HepG2 (cell line): ENCODE measurements around the gene PTGDR. TPM values are rescaled to one million over a fixed set of nuclear protein-coding genes. Genes with fewer than 3 reads are reported as not detected.

Source experiments
- CCDC6 ChIP-seq: sonication (generic); formaldehyde crosslinking; IDR thresholded peaks from 2 replicates; pipeline ENCODE4 v1.8.1; 2022; ENCODE audit warnings: mild to moderate bottlenecking, missing genetic modification reagents, moderate library complexity
- HHEX ChIP-seq: IDR thresholded peaks from 2 replicates; pipeline ENCODE4 v1.6.1; 2016; ENCODE audit warnings: control low read depth
- MBNL3 ChIP-seq: fragments of 250-450 bp; sonication (Bioruptor Pico); conservative IDR thresholded peaks from 2 replicates; pipeline ENCODE4 v1.8.0; 2022; ENCODE audit warnings: mild to moderate bottlenecking, inconsistent platforms
- NCOA2 ChIP-seq: sonication (generic); formaldehyde crosslinking; IDR thresholded peaks from 2 replicates; pipeline ENCODE4 v1.8.0; 2022; ENCODE audit warnings: inconsistent platforms
- PAX8 ChIP-seq: sonication (generic); formaldehyde crosslinking; IDR thresholded peaks from 2 replicates; pipeline ENCODE4 v1.8.0; 2022; ENCODE audit warnings: mild to moderate bottlenecking, missing genetic modification reagents, borderline replicate concordance
- PTBP1 ChIP-seq: fragments of 200-400 bp; formaldehyde crosslinking; IDR thresholded peaks from 2 replicates; pipeline ENCODE4 v1.6.1; 2018; ENCODE audit warnings: low read length, low read depth; ENCODE audit not compliant: poor library complexity, severe bottlenecking
- RAD21 ChIP-seq: fragments of 450-650 bp; formaldehyde crosslinking; IDR thresholded peaks from 2 replicates; pipeline ENCODE4 v1.5.0; 2020; ENCODE audit warnings: mild to moderate bottlenecking
- RFX3 ChIP-seq: IDR thresholded peaks from 2 replicates; pipeline ENCODE4 v1.6.1; 2016; ENCODE audit warnings: missing biosample characterization, missing genetic modification reagents
- SIN3B ChIP-seq: fragments of 150-350 bp; IDR thresholded peaks from 2 replicates; pipeline ENCODE4 v1.6.1; 2014; ENCODE audit warnings: low read length
- SNAI1 ChIP-seq: sonication (generic); formaldehyde crosslinking; IDR thresholded peaks from 2 replicates; pipeline ENCODE4 v1.5.0; 2020; ENCODE audit warnings: mild to moderate bottlenecking, missing genetic modification reagents, borderline replicate concordance
- SOX6 ChIP-seq, 2 experiments: fragments of 450-650 bp in 1 of 2; sonication (generic) in 1 of 2; formaldehyde crosslinking in 1 of 2; IDR thresholded peaks; 2 replicates each; pipeline versions ENCODE4 v1.4.0 to v1.6.1; 2017 to 2020; ENCODE audit warnings: antibody characterized with exemption in 1 of 2, mild to moderate bottlenecking in 1 of 2, missing genetic modification reagents in 1 of 2
- TBX2 ChIP-seq: sonication (generic); formaldehyde crosslinking; IDR thresholded peaks from 2 replicates; pipeline ENCODE4 v1.5.0; 2020; ENCODE audit warnings: missing genetic modification reagents, mild to moderate bottlenecking, borderline replicate concordance
- ZNF205 ChIP-seq: IDR thresholded peaks from 2 replicates; pipeline ENCODE4 v1.6.1; 2018; ENCODE audit warnings: missing biosample characterization, missing genetic modification reagents
- ZNF501 ChIP-seq: sonication (generic); formaldehyde crosslinking; IDR thresholded peaks from 2 replicates; pipeline ENCODE4 v1.5.1; 2020; ENCODE audit warnings: mild to moderate bottlenecking, moderate library complexity, missing genetic modification reagents
- ZNF879 ChIP-seq: sonication (generic); formaldehyde crosslinking; IDR thresholded peaks from 2 replicates; pipeline ENCODE4 v1.8.1; 2023; ENCODE audit warnings: missing genetic modification reagents
- polyA plus RNA-seq, 8 experiments: library from polyadenylated mRNA; depleted of rRNA in 3 of 8; stranded (reverse) in 7 of 8; unstranded in 1 of 8; fragments of >200 nt; fragmentation: Illumina TruSeq in 4 of 8; extraction: Trizol in 4 of 8; gene quantifications; 2 replicates each; pipeline versions ENCODE4 v1.2.1 to v1.2.3, GENCODE V29; 2011 to 2016; ENCODE audit warnings: low read depth in 4 of 8, missing spikeins in 1 of 8, mixed read lengths in 1 of 8; ENCODE audit not compliant: insufficient read depth in 1 of 8
- total RNA-seq, 5 experiments: library from RNA; depleted of rRNA; stranded (reverse); fragments of >200 nt; fragmentation: Illumina TruSeq; extraction: Trizol; gene quantifications; 2 replicates each; pipeline ENCODE4 v1.2.3, GENCODE V29; 2016; ENCODE audit warnings: low read depth in 1 of 5
- TF ChIP-seq, protein P1 (sequence below): sonication (generic); formaldehyde crosslinking; IDR thresholded peaks from 2 replicates; pipeline ENCODE4 v1.5.0; 2020; ENCODE audit warnings: missing genetic modification reagents, mild to moderate bottlenecking, borderline replicate concordance
- TF ChIP-seq, protein P2 (sequence below): IDR thresholded peaks from 2 replicates; pipeline ENCODE4 v1.6.1; 2016; ENCODE audit warnings: missing compliant biosample characterization, missing genetic modification reagents, borderline replicate concordance
- TF ChIP-seq, protein P3 (sequence below): IDR thresholded peaks from 2 replicates; pipeline ENCODE4 v1.6.1; 2012; ENCODE audit warnings: low read depth, low read length, improper control_type of control experiment
- TF ChIP-seq, protein P4 (sequence below): sonication (generic); formaldehyde crosslinking; IDR thresholded peaks from 2 replicates; pipeline ENCODE4 v1.5.1; 2020; ENCODE audit warnings: mild to moderate bottlenecking, missing genetic modification reagents
- TF ChIP-seq, protein P5 (sequence below): sonication (generic); formaldehyde crosslinking; IDR thresholded peaks from 2 replicates; pipeline ENCODE4 v1.4.0; 2020; ENCODE audit warnings: missing genetic modification reagents
- TF ChIP-seq, protein P6 (sequence below): sonication (generic); formaldehyde crosslinking; IDR thresholded peaks from 2 replicates; pipeline ENCODE4 v1.4.0; 2020; ENCODE audit warnings: missing genetic modification reagents; ENCODE audit errors: not compliant biosample characterization

PTGDR gene
- total and polyA plus RNA-seq, 2 of the 13 experiments (the other 11 are each of a cell fraction or from before 2014, with no cell fraction given): not detected

DNA sequence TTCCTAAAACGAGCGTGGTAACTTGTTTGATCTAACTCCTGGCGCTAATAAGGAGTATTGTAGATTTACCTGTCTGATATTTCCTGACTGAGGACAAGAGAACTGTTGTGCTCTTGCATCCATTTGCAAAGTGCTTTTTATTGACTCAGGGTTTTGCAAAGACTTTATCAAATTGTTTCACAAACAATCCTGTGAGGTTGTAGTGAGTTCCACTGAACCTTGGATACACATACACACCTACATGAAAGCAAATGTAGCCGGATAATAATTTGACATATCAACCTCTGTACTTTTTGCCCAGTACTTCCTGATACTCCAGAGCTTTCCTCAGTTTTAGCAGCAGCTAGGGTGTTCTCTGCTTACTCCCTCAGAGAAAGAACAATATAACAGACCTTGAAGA is 39.9 kb downstream of the PTGDR start (continued):
- TF ChIP-seq, protein P1, sequence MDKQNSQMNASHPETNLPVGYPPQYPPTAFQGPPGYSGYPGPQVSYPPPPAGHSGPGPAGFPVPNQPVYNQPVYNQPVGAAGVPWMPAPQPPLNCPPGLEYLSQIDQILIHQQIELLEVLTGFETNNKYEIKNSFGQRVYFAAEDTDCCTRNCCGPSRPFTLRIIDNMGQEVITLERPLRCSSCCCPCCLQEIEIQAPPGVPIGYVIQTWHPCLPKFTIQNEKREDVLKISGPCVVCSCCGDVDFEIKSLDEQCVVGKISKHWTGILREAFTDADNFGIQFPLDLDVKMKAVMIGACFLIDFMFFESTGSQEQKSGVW (CRISPR knock-in tag): no peak
- TF ChIP-seq CCDC6 (CRISPR knock-in tag): no peak
- TF ChIP-seq SOX6 (IDR thresholded peaks at IDR 0.05): no peak
- TF ChIP-seq SOX6 (CRISPR knock-in tag; IDR thresholded peaks at IDR 0.05): peak; percentile 46; the same call in 1 of the 2 replicates
- TF ChIP-seq RFX3 (CRISPR knock-in tag): no peak
- TF ChIP-seq, protein P2, sequence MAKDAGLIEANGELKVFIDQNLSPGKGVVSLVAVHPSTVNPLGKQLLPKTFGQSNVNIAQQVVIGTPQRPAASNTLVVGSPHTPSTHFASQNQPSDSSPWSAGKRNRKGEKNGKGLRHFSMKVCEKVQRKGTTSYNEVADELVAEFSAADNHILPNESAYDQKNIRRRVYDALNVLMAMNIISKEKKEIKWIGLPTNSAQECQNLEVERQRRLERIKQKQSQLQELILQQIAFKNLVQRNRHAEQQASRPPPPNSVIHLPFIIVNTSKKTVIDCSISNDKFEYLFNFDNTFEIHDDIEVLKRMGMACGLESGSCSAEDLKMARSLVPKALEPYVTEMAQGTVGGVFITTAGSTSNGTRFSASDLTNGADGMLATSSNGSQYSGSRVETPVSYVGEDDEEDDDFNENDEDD (CRISPR knock-in tag): no peak
- no peak for TF ChIP-seq HHEX
- no peak for TF ChIP-seq SIN3B
- peak; percentile 44; the same call in 1 of the 2 replicates for TF ChIP-seq NCOA2 (CRISPR knock-in tag)
- no peak for TF ChIP-seq RAD21 (CRISPR knock-in tag)
- peak; percentile 45; the same call in 1 of the 2 replicates for TF ChIP-seq TBX2 (CRISPR knock-in tag)
- TF ChIP-seq, protein P3, sequence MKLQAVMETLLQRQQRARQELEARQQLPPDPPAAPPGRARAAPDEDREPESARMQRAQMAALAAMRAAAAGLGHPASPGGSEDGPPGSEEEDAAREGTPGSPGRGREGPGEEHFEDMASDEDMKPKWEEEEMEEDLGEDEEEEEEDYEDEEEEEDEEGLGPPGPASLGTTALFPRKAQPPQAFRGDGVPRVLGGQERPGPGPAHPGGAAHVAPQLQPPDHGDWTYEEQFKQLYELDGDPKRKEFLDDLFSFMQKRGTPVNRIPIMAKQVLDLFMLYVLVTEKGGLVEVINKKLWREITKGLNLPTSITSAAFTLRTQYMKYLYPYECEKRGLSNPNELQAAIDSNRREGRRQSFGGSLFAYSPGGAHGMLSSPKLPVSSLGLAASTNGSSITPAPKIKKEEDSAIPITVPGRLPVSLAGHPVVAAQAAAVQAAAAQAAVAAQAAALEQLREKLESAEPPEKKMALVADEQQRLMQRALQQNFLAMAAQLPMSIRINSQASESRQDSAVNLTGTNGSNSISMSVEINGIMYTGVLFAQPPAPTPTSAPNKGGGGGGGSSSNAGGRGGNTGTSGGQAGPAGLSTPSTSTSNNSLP: peak; percentile 70; the same call in 1 of the 2 replicates
- TF ChIP-seq ZNF879 (CRISPR knock-in tag): no peak
- TF ChIP-seq, protein P4, sequence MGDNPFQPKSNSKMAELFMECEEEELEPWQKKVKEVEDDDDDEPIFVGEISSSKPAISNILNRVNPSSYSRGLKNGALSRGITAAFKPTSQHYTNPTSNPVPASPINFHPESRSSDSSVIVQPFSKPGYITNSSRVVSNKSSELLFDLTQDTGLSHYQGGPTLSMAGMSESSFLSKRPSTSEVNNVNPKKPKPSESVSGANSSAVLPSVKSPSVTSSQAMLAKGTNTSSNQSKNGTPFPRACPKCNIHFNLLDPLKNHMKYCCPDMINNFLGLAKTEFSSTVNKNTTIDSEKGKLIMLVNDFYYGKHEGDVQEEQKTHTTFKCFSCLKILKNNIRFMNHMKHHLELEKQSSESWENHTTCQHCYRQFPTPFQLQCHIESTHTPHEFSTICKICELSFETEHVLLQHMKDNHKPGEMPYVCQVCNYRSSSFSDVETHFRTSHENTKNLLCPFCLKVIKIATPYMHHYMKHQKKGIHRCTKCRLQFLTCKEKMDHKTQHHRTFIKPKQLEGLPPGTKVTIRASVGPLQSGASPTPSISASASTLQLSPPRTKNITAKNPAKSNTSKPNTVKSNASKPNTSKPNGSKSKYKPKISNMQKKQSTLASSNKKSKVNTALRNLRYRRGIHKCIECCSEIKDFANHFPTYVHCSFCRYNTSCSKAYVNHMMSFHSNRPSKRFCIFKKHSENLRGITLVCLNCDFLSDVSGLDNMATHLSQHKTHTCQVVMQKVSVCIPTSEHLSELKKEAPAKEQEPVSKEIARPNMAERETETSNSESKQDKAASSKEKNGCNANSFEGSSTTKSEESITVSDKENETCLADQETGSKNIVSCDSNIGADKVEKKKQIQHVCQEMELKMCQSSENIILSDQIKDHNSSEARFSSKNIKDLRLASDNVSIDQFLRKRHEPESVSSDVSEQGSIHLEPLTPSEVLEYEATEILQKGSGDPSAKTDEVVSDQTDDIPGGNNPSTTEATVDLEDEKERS: no peak
- TF ChIP-seq SNAI1 (CRISPR knock-in tag): no peak
- TF ChIP-seq, protein P5, sequence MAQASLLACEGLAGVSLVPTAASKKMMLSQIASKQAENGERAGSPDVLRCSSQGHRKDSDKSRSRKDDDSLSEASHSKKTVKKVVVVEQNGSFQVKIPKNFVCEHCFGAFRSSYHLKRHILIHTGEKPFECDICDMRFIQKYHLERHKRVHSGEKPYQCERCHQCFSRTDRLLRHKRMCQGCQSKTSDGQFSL (CRISPR knock-in tag): no peak
- no peak for TF ChIP-seq MBNL3 (CRISPR knock-in tag)
- no peak for TF ChIP-seq PTBP1
- TF ChIP-seq ZNF205 (CRISPR knock-in tag): 0 out of 2 replicates have a peak, but pooled peaks have one; percentile 27
- TF ChIP-seq, protein P6, sequence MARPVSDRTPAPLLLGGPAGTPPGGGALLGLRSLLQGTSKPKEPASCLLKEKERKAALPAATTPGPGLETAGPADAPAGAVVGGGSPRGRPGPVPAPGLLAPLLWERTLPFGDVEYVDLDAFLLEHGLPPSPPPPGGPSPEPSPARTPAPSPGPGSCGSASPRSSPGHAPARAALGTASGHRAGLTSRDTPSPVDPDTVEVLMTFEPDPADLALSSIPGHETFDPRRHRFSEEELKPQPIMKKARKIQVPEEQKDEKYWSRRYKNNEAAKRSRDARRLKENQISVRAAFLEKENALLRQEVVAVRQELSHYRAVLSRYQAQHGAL (CRISPR knock-in tag): no peak
- no peak for TF ChIP-seq PAX8
- TF ChIP-seq ZNF501 (CRISPR knock-in tag): no peak
